AG09309 (cell line): Measurements from ENCODE around the gene ASTN2.

Source experiments
- DNase-seq: peaks from one replicate; pipeline ENCODE4 v3.0.0-alpha.2; 2010; ENCODE audit warnings: low read depth
- H3K4me3 ChIP-seq: 2 replicates; pipeline ENCODE4 v1.5.1; 2011; ENCODE audit warnings: mild to moderate bottlenecking, low read depth, low read length, moderate library complexity; ENCODE audit not compliant: control insufficient read depth
- CTCF ChIP-seq: IDR thresholded peaks from 2 replicates; pipeline ENCODE4 v1.5.1; 2011; ENCODE audit warnings: mild to moderate bottlenecking, low read depth, low read length, inconsistent platforms; ENCODE audit not compliant: insufficient read depth, control insufficient read depth; ENCODE audit errors: missing control alignments

Gene ASTN2

GRCh38 chr9:117050007-117050406, 364.9 kb downstream of the ASTN2 start:
- DNase-seq: no peak
- no peak for TF ChIP-seq CTCF
- no peak overlapping the region for H3K4me3 ChIP-seq

GRCh38 chr9:117046666-117047327, 368.1 kb downstream of the ASTN2 start:
- H3K4me3 ChIP-seq: no peak overlapping the region
- DNase-seq: no peak
- no peak for TF ChIP-seq CTCF

GRCh38 chr9:117044241-117044640, 370.6 kb downstream of the ASTN2 start:
- DNase-seq: no peak
- no peak for TF ChIP-seq CTCF
- no peak overlapping the region for H3K4me3 ChIP-seq

GRCh38 chr9:117043159-117043558, 371.7 kb downstream of the ASTN2 start:
- no peak for TF ChIP-seq CTCF
- DNase-seq: no peak

GRCh38 chr9:117035546-117035945, 379.3 kb downstream of the ASTN2 start:
- no peak for TF ChIP-seq CTCF
- H3K4me3 ChIP-seq: no peak overlapping the region
- DNase-seq: no peak

More at GRCh38 chr9:117043159-117043558, 371.7 kb downstream of the ASTN2 start:
- H3K4me3 ChIP-seq: no peak overlapping the region

- H3K4me3 ChIP-seq: no peak overlapping the region
- no peak for TF ChIP-seq CTCF
- no peak for DNase-seq
Observed at GRCh38 chr9:117034866-117035265, 380.0 kb downstream of the ASTN2 start.
